ENCODE results near the gene IFT43.

Gene IFT43

GRCh38 chr14:76083796-76084765, 98.5 kb downstream of the IFT43 start:
- DNase-seq: no peak

- DNase-seq: no peak
These were observed 99.8 kb downstream of the IFT43 start for GRCh38 chr14:76085358-76085757.

GRCh38 chr14:76086636-76087035, 101.1 kb downstream of the IFT43 start:
- DNase-seq: no peak

GRCh38 chr14:76088326-76088725, 102.8 kb downstream of the IFT43 start:
- DNase-seq: no peak

- no peak for DNase-seq
These were observed 103.4 kb downstream of the IFT43 start for GRCh38 chr14:76088771-76089571.

GRCh38 chr14:76089575-76089974, 104.0 kb downstream of the IFT43 start:
- DNase-seq: no peak

GRCh38 chr14:76090616-76091391, 105.2 kb downstream of the IFT43 start:
- DNase-seq: no peak

- DNase-seq: no peak
These were observed 107.5 kb downstream of the IFT43 start for GRCh38 chr14:76093077-76093476.

GRCh38 chr14:76096257-76096656, 110.7 kb downstream of the IFT43 start:
- no peak for DNase-seq

GRCh38 chr14:76097547-76097946, 112.0 kb downstream of the IFT43 start:
- no peak for DNase-seq

GRCh38 chr14:76098047-76098446, 112.5 kb downstream of the IFT43 start:
- DNase-seq: no peak

- DNase-seq: no peak
These were observed 113.5 kb downstream of the IFT43 start for GRCh38 chr14:76098916-76099675.

- DNase-seq: no peak
These were observed 114.7 kb downstream of the IFT43 start for GRCh38 chr14:76100236-76100635.

- DNase-seq: no peak
These were observed 116.1 kb downstream of the IFT43 start for GRCh38 chr14:76101391-76102379.

- no peak for DNase-seq
These were observed 119.3 kb downstream of the IFT43 start for GRCh38 chr14:76104802-76105355.

GRCh38 chr14:76106188-76106587, 120.6 kb downstream of the IFT43 start:
- DNase-seq: no peak

- no peak for DNase-seq
These were observed 123.7 kb downstream of the IFT43 start for GRCh38 chr14:76109087-76109880.

GRCh38 chr14:76112889-76113624, 127.5 kb downstream of the IFT43 start:
- no peak for DNase-seq

GRCh38 chr14:76113691-76114090, 128.1 kb downstream of the IFT43 start:
- DNase-seq: no peak

Data from NCI-H226 (cell line).